Measurements from ENCODE around the gene CNNM4.

DNA sequence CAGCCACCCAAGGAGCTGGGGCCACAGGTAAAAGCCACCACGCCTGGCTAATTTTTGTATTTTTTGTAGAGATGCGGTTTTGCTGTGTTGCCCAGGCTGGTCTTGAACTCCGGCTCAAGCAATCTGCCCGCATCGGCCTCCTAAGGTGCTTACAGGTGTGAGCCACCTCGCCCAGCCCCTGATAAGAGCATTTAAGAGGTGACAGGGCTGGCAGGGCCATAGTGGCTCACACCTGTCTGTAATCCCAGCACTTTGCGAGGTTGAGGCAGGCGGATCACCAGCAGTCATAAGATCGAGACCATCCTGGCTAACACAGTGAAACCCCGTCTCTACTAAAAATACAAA lies 46.4 kb downstream of the CNNM4 start:
- TF ChIP-seq POLR2AphosphoS5 (IDR thresholded peaks at IDR 0.05) (no peak), POLR2A (IDR thresholded peaks at IDR 0.05) (no peak), EP300 (IDR thresholded peaks at IDR 0.05) (no peak)
- TF ChIP-seq, protein P1, sequence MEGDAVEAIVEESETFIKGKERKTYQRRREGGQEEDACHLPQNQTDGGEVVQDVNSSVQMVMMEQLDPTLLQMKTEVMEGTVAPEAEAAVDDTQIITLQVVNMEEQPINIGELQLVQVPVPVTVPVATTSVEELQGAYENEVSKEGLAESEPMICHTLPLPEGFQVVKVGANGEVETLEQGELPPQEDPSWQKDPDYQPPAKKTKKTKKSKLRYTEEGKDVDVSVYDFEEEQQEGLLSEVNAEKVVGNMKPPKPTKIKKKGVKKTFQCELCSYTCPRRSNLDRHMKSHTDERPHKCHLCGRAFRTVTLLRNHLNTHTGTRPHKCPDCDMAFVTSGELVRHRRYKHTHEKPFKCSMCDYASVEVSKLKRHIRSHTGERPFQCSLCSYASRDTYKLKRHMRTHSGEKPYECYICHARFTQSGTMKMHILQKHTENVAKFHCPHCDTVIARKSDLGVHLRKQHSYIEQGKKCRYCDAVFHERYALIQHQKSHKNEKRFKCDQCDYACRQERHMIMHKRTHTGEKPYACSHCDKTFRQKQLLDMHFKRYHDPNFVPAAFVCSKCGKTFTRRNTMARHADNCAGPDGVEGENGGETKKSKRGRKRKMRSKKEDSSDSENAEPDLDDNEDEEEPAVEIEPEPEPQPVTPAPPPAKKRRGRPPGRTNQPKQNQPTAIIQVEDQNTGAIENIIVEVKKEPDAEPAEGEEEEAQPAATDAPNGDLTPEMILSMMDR (IDR thresholded peaks at IDR 0.05): no peak

Measured in sigmoid colon (tissue), 4 donors.